HL-60 (cell line): ENCODE measurements around the gene PTPRN2.

Experiments used
- CTCF ChIP-seq: IDR thresholded peaks from one replicate; pipeline ENCODE4 v1.5.1; 2011; ENCODE audit warnings: low read length, control low read depth, inconsistent platforms; ENCODE audit not compliant: insufficient read depth
- GABPA ChIP-seq: IDR thresholded peaks from 2 replicates; pipeline ENCODE4 v1.6.1; 2012; ENCODE audit warnings: low read depth
- POLR2AphosphoS5 ChIP-seq: IDR thresholded peaks from 2 replicates; pipeline ENCODE4 v1.6.1; 2012; ENCODE audit warnings: low read depth

GRCh38 chr7:157702311-157703023 is 885.2 kb downstream of the PTPRN2 start:
- TF ChIP-seq GABPA (no peak), CTCF (no peak), POLR2AphosphoS5 (no peak)
